ENCODE results near the gene RND3. TPM values are rescaled to one million over a fixed set of nuclear protein-coding genes. Genes with fewer than 3 reads are reported as not detected.

Gene RND3
- total RNA-seq, 6 donors from 2014 or later = 13.0 to 40.0 (median 26.7) TPM

DNA sequence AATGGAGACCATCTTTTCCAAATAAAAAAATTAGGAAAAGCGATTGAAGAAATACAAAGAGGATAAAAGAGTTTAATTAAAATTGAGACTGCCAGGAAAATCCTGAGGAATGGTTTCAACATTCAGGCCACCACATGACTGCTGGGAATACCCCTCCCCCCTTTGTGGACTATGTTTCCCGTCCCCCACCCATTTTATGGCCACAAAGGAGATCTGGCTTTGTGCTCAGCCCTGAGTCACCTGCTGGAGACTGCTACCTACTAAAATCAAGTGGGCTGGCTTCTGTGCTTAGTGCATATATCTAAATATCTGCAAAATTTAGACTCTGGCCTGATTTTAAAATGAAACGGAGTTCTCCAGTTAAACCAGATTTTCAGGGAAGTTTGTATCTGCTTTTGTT lies 10.1 kb downstream of the RND3 start:
- ATAC-seq (ENCODE audit: low FRiP score in 2 of 2) = no peak
- no peak for DNase-seq
- H3K4me1 ChIP-seq = peaks cover 9 to 33% (median 20%) of the 10 kb centered on the region in 4 donors

GRCh38 chr2:150476809-150477302 lies 10.6 kb downstream of the RND3 start:
- Histone ChIP-seq H3K4me1 (peaks cover 9 to 36% (median 20%) of the 10 kb centered on the region in 4 donors), H3K27me3 (no peaks in the 10 kb centered on the region), H3K36me3 (peaks cover 0 to 4% (median 0%) of the 10 kb centered on the region in 4 donors), H3K4me3 (no peak overlapping the region), H3K27ac (peak overlapping the region; percentile 31 to 65 (median 52)), H3K9me3 (no peaks in the 10 kb centered on the region)
- DNase-seq (no peak), ATAC-seq (ENCODE audit: low FRiP score in 2 of 2) (no peak)
- TF ChIP-seq POLR2AphosphoS5 (IDR thresholded peaks at IDR 0.05) (no peak), POLR2A (IDR thresholded peaks at IDR 0.05) (no peak), EP300 (IDR thresholded peaks at IDR 0.05) (no peak)
- TF ChIP-seq, protein P1, sequence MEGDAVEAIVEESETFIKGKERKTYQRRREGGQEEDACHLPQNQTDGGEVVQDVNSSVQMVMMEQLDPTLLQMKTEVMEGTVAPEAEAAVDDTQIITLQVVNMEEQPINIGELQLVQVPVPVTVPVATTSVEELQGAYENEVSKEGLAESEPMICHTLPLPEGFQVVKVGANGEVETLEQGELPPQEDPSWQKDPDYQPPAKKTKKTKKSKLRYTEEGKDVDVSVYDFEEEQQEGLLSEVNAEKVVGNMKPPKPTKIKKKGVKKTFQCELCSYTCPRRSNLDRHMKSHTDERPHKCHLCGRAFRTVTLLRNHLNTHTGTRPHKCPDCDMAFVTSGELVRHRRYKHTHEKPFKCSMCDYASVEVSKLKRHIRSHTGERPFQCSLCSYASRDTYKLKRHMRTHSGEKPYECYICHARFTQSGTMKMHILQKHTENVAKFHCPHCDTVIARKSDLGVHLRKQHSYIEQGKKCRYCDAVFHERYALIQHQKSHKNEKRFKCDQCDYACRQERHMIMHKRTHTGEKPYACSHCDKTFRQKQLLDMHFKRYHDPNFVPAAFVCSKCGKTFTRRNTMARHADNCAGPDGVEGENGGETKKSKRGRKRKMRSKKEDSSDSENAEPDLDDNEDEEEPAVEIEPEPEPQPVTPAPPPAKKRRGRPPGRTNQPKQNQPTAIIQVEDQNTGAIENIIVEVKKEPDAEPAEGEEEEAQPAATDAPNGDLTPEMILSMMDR (IDR thresholded peaks at IDR 0.05) = no peak
- WGBS, 2 donors = 49 to 56% methylated on average over 7 of the region's 7 CpGs

More for the DNA sequence above, 10.1 kb downstream of the RND3 start:
- no peak for TF ChIP-seq POLR2AphosphoS5 (IDR thresholded peaks at IDR 0.05)
- TF ChIP-seq, protein P1 (IDR thresholded peaks at IDR 0.05) = no peak
- TF ChIP-seq EP300 (IDR thresholded peaks at IDR 0.05) = no peak
- TF ChIP-seq POLR2A (IDR thresholded peaks at IDR 0.05) = no peak
- Histone ChIP-seq H3K27me3 (no peaks in the 10 kb centered on the region), H3K36me3 (peaks cover 0 to 4% (median 0%) of the 10 kb centered on the region in 4 donors), H3K27ac (peak overlapping the region; percentile 31 to 65 (median 52)), H3K9me3 (no peaks in the 10 kb centered on the region), H3K4me3 (no peak overlapping the region)
- WGBS, 2 donors = 61 to 64% methylated on average over 3 of the region's 3 CpGs

GRCh38 chr2:150476286-150476685 lies 11.2 kb downstream of the RND3 start:
- whole genome bisulfite sequencing, 2 donors = 44 to 52% methylated on average over 4 of the region's 4 CpGs
- TF ChIP-seq, protein P1 (IDR thresholded peaks at IDR 0.05) = no peak
- peak; percentile 23 to 48 for TF ChIP-seq POLR2AphosphoS5 (IDR thresholded peaks at IDR 0.05)
- Histone ChIP-seq H3K4me3 (no peak overlapping the region), H3K4me1 (peaks cover 9 to 36% (median 22%) of the 10 kb centered on the region in 4 donors), H3K27me3 (no peaks in the 10 kb centered on the region), H3K27ac (peak overlapping the region; percentile 8 to 65 (median 44)), H3K36me3 (peaks cover 0 to 8% (median 0%) of the 10 kb centered on the region in 4 donors), H3K9me3 (no peaks in the 10 kb centered on the region)
- peak in 1 of 2 donors; percentile 3 for ATAC-seq (ENCODE audit: low FRiP score in 2 of 2)
- no peak for DNase-seq

- Histone ChIP-seq H3K27me3 (no peaks in the 10 kb centered on the region), H3K4me3 (no peak overlapping the region), H3K4me1 (peaks cover 9 to 36% (median 23%) of the 10 kb centered on the region in 4 donors), H3K27ac (peak overlapping the region; percentile 42 to 65 (median 50)), H3K36me3 (peaks cover 0 to 14% (median 0%) of the 10 kb centered on the region in 4 donors), H3K9me3 (no peaks in the 10 kb centered on the region)
- WGBS, 2 donors = 83 to 86% methylated on average over 6 of the region's 6 CpGs
- no peak for TF ChIP-seq POLR2A (IDR thresholded peaks at IDR 0.05)
- no peak for TF ChIP-seq EP300 (IDR thresholded peaks at IDR 0.05)
- TF ChIP-seq, protein P1 (IDR thresholded peaks at IDR 0.05) = no peak
- no peak for DNase-seq
- no peak for ATAC-seq (ENCODE audit: low FRiP score in 2 of 2)
These were observed 11.8 kb downstream of the RND3 start for GRCh38 chr2:150475479-150476250.

Data from upper lobe of left lung (tissue), 6 donors.